IPS-NIHi7 (cell line): Measurements from ENCODE around the gene SLC9A6.
A peak's percentile ranks its signal among the peaks of the same experiment; 100 is the strongest.

Source experiments
- DNase-seq: peaks from one replicate; pipeline ENCODE4 v3.0.0; 2012; ENCODE audit warnings: mixed read lengths; ENCODE audit errors: extremely low spot score

The SLC9A6 gene

DNA sequence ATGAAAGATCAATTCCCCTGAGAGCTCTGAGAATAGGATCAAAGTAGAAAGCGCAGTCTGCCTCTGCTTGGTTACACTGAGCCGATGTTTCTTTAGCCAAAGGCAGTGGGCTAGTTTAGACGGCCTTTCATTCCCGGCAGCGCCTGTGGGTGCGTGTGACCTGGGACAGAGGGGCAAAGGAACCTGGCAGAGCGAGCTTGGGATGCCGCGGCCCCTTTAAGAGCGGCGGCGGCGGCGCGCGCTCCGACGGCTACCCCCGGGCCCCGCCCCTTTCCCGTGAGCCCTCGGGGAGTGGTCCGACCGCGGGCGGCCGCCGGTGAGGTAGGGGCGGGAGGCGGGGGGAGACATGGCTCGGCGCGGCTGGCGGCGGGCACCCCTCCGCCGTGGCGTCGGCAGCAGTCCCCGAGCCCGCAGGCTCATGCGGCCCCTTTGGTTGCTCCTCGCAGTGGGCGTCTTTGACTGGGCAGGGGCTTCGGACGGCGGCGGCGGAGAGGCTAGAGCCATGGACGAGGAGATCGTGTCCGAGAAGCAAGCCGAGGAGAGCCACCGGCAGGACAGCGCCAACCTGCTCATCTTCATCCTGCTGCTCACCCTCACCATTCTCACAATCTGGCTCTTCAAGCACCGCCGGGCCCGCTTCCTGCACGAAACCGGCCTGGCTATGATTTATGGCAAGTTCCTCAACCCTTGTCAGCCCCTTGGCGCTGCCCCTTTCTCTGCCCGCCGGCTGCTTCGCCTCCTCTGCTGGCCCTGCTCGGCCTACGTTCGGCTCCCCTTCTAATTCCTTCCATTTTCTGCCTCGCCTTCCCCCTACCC lies at the start of gene SLC9A6:
SLC9A6 (plus strand) TSS at position 279 of the 816 bp plus-strand sequence; CDS start at position 503, 224 bp downstream.
- DNase-seq = peak; percentile 87

DNA sequence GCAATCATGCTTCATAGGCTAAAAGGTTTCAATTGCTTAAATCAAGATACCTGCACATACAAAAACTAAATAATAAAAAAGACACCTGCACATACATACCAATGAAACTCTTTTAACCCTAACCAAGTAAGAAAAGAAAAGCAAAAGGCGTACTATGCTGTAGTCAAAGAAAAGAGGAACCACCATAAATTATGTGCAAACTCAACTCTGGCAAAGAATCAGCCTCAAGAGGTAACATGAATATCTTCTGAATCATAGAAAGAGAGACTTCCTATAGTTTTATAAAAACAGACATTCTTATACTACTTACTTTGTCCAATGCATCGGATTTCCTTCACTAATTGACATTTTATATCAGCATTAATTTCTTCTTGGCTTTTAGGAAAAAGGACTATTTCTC lies 40.7 kb upstream of the SLC9A6 start:
- DNase-seq = no peak

DNA sequence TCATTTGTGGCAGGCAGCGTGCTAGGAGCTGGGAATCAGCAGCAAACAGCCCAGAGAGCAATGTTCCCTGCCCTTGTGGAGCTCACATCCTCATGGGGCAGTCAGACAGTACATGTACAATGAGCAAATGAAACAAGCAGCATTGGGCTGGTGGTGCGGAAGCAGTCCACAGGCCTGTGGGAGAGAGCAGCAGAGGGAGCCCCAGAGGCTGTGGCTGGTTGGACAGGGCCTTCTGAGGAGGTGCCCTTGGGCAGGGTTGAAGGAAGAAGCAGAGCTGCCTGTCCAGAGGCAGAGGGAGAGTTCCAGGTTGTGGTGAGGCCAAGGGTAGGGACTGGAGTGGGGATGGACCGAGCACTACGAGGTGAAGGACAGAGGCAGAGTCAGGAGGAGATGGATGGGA lies 33.9 kb upstream of the SLC9A6 start:
- DNase-seq = no peak

DNA sequence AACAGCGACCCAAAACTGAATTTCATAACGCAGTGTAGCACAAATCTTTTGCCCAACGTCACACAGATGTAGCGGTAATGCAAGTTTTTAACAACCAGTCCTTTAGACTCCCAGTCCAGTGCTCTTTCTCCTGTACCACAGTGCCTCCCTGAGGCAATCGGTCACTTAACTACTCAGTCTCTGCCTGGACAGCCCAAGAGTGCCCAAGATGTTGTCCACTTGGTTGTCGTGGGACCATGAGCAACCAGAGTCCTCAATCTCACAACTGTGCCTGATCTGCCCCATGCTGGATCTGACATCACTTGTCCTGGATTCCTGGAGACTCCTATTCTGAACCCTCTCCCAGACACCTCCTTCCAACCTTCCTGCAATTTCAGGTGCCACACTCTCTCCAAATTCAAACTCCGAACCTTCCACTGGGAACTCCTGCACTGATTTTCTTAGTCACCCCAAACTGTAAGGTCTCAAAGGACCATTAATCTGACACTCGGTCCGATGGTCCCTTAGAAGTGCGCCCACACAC lies 12.1 kb upstream of the SLC9A6 start:
- DNase-seq = peak; percentile 20

DNA sequence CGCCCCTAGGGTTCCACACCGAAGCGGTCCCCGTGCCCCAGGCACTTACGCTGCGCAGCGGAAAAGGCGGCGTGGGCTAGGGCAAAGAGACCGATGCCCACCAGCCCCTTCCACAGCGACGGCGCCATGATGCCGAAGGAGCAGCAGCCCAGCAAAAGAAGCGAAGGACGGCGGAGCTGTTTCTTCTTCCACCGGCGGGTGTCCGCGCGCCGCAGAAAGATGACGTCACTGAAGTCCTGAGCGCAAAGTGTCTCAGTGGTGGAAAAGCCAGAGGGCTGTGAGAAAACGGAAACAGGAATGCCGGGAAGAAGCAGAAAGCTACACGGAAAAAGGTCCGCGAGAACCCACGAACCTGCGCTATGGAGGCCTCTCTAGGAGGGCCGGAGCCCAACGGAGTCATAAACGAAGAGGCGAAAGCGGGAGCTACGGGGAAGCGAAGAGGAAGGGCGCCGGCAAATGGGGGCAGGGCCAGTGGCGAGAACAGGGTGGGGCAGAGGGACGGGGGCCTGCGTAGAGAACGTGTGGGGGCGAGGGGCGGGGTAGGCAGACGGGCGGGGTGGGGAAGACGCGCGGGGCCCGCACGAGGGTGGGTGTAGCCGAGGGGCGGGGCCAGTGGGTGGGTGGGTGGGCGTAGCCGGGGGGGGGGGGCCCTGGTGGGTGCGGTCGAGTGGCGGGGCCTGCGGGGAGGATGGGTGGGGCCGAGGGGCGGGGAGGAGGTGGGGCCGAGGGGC lies 11.5 kb upstream of the SLC9A6 start, which contains the start of gene MMGT1:
MMGT1 (minus strand) TSS at position 441 of the 731 bp plus-strand sequence; CDS start at position 128, 313 bp downstream.
- DNase-seq = peak; percentile 92

DNA sequence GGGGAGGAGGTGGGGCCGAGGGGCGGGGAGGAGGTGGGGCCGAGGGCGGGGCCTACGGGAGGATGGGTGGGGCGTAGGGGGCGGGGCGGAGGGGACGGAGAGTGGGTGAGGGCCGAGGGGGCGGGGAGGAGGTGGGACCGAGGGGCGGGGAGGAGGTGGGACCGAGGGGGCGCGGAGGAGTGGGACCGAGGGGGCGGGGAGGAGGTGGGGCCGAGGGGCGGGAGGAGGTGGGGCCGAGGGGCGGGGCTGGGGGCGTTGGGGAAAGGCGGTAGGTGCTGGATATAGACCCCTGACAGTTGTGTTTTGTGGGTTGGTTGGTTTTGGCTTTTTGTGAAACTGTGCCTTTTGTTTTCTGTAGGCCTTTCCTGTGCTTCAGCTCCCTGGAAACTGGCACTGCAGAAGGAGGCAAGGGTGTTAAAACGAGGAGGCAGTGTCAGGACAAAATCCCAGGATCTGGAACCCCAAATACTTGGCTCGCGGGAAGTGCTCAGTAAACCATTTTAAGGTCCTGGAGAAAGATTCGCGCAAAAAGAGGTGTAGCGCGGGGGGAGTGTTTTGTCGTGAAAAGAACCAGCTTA lies 10.9 kb upstream of the SLC9A6 start:
- DNase-seq = peak; percentile 90

DNA sequence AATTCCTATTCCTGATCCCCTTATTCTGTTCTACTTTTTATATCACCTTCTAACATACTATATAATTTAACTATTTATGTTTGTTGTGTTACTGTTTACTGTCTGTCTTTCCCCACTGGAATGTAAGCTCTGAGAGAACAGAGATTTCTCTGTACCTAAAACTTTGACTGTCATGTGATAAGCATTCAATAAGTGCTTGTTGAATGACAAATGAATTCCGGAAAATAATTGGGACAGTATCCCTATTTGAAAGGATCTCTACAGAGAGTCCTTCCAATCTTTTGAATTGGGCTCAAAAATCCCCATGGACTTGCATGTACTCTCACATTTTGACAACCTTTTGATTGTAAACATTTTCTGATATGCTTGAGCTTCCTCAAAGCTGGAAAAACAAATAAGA lies 9.8 kb upstream of the SLC9A6 start:
- no peak for DNase-seq

DNA sequence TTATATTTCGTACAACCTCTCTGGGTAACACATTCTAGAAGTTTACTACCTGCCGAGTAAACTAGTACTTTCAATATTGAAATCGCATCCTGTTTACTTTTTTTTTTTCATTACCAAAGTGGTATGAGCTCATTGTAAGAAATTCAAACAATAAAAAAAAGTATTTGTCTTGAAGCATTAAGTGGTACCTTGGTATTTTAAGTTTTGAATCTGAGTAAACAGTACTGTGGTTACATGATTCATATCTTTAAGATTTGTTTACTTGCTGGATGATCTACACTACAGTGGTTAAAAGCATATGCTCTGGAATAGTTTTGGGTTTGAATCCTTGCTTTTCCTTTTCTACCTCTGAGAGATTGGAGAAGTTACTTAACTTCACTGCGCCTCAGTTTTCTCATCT lies 7.6 kb upstream of the SLC9A6 start:
- DNase-seq = no peak

DNA sequence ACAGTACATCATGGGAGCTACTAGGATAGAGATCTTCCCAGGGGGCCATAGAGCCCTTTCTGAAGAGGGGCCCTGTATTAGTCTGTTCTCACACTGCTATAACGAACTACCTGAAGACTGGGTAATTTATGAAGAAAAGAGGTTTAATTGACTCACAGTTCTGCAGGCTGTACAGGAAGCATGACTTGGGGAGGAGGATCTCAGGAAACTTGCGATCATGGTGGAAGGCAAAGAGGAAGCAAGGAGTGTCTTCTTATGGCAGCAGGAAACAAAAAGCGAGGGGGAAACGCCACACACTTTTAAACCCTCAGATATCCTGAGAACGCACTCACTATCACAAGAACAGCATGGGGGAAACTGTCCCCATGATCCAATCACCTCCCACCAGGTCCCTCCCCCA lies 4.2 kb upstream of the SLC9A6 start:
- DNase-seq = no peak

DNA sequence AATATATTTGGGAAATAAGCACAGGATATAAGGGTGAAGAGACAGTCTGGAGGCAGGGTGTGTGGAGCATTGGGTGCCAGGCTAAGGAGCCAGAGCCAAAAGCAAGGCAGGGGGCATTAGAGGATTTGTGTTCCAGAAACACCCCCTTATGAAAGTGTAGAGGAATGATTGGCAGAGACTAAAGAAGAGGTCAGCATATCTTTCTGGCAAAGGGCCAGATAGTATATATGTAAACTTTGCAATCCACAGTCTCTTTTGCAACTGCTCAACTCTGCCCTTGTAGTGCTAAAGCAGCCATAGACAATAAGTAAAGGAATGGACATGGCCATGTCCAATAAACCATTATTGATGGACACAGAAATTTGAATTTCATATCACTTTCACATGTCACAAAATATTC lies 3.6 kb upstream of the SLC9A6 start:
- DNase-seq = no peak

DNA sequence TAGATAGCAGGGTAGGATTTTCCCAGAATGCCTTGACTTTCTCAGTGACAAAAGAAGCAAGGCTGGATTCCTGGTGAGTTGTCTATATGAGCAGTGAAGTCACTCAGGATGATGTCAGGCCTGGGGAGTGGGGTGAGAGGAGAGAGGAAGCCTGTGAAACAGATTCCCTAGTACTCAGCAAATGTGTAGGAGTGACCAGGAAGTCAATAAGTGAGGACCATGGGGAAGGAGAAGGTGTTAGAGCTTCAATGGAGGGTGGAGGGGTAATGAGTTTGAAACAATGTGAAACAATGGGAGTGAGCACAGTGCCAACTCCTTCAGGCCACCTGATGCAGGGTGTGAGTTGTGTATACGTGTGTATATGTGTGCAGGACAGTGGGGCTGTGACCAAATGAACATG lies 2.4 kb upstream of the SLC9A6 start:
- no peak for DNase-seq

DNA sequence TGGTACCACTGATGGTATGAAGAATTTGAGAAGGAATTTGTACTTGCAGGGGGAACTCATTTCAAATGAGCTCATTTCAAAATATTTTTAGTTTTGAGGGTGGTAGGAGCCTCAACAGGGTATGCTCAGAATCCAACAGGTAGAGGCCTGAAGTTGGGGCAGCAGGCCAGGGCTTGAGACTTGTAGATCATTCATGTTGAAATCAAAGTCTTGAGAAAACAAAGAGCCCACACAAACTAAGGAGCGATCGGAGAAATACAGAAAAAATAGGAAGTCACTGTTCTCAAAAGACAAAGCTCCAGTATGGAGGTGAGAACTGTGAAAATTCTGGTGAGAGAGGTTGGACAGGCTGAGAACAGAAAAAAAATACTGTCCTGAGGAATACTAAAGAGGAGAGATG lies 979 bp upstream of the SLC9A6 start:
- no peak for DNase-seq

DNA sequence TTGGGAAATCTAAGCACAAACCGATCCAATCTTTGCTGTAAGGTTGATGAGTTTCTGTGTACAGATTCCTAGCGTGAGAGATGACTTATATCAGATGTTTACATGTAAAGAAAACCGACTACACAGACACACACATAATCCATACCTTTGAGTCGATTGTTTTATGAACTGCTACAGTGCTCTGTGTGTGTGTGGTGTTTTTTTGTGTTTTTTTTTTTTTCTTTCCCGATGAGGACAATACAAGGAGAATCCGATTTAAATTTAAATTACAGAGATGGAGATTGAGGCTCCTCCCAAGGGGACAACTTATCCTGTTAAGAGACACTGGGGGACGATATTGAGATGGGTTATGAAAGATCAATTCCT lies 461 bp upstream of the SLC9A6 start:
- DNase-seq = no peak

DNA sequence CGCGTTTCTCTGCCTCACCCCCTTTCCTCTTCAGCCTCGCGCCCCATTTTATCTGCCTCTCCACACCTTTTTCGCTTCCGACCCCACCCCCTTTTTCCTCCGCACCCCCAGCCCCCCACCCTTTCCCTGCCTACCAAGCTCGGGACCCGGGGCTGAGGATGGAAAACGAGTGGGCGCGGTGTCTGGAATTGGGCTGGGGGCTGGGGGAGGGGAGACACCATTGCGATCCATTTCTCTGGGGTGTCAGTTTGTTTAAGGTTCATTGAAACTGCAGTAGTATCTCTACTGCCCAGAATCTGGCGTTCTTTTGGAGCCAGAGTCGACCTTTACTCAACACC lies 707 bp downstream of the SLC9A6 start:
- DNase-seq = peak; percentile 17

DNA sequence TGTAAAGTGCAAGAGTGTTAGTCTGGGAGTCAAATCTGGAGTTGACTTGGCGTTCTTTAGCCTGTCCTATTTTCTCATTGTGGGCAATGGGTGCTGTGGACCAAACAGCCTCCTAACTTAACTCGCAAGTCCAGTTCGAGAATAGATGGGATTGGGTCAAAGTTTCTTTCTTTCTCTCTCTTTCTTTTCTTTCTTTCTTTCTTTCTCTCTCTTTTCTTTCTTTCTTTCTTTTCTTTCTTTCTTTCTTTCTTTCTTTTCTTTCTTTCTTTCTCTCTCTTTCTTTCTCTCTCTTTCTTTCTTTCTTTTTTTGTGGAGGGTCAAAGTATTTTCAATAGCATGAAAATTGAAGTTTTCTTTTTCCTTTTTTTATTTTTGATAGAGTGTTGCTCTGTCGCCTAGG lies 3.0 kb downstream of the SLC9A6 start:
- no peak for DNase-seq

DNA sequence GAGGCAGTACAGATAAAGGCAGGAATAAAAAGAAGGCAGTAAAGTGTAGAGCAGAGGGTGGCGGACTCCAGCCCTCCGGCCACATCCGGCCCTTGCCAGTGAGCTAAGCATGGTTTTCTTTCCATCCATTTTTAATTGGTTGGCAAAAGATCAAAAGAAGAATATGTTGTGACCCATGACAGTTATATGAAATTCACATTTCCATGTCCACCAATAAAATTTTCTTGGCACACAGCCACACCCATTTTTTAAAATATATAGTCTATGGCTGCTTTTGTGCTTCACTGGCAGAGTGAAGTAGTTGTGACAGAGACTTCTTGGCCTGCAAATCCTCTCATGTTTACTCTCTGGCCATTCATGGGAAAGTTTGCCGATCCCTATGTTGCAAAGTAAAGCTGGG lies 29.8 kb downstream of the SLC9A6 start:
- no peak for DNase-seq

DNA sequence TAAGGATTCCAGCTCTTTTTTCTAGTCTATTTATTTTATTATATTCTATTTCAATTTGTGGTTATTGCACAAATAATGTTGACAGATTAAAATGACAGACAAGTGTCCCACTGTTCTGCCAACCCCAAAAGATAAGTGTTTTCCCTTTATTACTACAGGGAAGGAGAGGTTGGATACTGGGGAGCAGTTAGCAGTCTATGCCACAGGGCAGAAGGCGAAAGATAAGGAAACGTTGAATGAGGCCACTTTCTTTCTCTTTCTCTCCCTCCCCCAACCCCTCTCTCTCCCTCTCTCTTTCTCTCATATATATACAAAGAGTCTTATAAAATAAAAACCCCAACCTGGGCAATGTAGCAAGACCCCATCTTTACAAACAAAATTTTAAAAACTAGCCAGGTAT lies 31.6 kb downstream of the SLC9A6 start:
- no peak for DNase-seq

DNA sequence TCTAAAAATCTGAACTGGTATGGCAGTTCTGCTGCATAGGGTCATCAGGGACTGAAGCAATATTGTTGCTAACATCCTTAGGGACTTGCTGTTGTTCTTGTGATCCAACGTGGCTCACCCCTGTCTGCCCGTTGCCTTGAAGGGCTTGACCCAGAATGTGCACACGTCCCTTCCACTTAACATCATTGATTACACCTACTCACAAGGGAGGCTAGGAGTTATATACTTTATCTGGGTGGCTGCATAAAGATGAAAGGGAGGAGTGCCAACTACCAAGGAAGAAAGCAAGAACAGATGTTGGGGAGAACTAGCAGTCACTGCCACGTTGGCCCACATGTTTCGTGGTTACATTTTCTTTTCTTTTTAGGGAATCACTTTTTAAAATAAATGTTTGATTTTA lies 34.0 kb downstream of the SLC9A6 start:
- DNase-seq = no peak

DNA sequence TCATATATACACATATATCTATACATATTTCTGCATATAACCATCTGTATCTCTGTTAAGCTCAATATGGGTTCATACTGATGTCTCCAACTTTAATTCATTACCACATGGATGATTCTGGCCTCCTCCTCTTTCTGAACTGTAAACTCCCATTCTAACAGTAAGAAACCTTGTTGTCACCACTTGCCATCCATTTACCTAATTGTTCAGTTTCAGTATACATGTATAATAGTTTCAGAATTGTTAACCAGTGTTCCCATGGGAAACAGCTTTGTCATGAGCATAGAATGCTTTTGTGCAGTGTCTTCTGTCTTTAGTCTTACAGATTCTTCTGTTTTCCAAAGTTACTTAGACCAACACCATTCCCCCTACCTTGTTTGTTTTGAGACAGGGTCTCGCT lies 35.9 kb downstream of the SLC9A6 start:
- DNase-seq = no peak

DNA sequence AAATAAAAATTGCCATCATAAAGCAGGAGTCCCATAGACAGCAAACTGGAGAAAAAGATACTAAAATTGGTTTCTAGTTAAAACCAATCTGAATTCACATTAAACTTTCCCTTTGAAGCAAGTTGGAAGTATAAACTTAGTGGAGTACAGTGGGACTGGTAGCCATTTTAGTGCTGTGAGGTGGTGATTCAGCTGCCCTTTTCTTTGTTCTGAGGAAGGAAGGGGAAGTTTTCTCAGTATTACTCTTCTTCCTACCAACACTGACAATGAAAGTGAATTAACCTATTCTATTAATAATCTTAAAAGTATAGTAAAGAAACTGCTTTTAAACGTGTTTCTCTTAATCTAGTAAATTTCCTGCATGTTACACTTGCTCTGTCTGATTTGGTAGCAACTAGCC lies 36.7 kb downstream of the SLC9A6 start:
- no peak for DNase-seq

DNA sequence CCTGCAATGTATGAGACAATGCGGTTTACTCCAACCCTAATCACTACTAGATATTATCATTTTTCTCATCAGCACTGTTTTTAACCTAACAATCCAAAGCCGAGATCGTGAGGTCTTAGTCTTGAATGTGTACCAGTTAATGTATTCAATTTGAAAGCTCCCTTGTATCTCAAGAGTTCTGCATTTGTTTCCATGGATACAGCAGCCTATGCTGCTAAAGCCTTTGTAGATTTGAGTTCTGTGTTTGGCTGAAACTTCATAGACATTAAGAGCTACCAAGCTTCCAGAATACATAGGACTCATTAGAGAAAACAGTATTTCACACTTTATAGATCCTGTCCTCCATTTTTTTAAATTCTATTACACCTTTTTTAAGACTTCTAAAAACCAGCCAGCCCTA lies 39.9 kb downstream of the SLC9A6 start:
- DNase-seq = no peak

DNA sequence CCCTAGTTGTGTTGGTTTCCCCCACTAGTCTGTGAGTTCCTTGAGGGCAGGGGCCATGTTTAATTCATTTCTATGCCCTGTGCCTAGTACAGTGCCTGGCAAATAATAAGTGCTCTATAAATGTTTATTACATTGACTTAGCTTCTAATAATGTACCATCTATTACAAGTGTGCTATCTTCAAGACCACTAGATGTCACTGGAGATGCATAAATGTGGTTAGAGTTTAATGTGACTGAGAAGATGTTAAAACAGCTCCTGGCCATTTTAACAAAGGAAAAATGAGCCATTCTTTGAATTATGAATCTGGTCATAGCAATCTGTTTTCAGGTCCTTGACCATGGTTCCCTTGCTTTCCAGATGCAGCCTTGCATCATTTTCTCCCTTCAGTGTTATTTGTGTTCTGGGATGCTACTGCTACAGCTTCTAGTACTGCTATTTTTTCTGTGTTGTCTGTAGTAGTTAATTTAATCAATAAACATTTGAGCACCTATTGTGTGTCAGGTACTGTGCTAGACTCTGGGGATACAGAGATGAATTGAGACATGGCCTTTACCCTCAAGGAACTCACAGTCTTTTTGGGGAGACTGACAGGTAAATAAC lies 43.2 kb downstream of the SLC9A6 start:
- peak; percentile 30 for DNase-seq
